Measurements from ENCODE around the gene CHD1L. TPM values are rescaled to one million over a fixed set of nuclear protein-coding genes. Genes with fewer than 3 reads are reported as not detected.

Gene CHD1L
- total and polyA plus RNA-seq, 2 of the 4 experiments (the other 2 are of a cell fraction), result 31.2 to 47.5 TPM

GRCh38 chr1:147246910-147247655 lies 4.6 kb downstream of the CHD1L start:
- dilution Hi-C loops (cut with HindIII; ENCODE audit: low sequenced_read_pairs, unreplicated experiment), result no loop called here
- no peak overlapping the region for H3K27ac ChIP-seq (ENCODE audit: insufficient read depth, low read length)
- ATAC-seq (ENCODE audit: low read depth) (no peak), DNase-seq (no peak)
- 100% methylated on average over 1 of the region's 2 CpGs; no CpG with 5 or more reads in 1 of the 2 experiments for WGBS, 2 experiments (ENCODE audit: extremely low coverage in 2 of 2, insufficient read length in 1 of 2)
- intact Hi-C loops (cut with micrococcal nuclease), result no loop called here
- no peak overlapping the region for H2BK120ac ChIP-seq (ENCODE audit: low read depth, low read length)
- in situ Hi-C loops (cut with MboI; ENCODE audit: low sequenced_read_pairs), result loop anchor here (5.0 kb wide), 1 partner anchor 75 kb away; the partner anchor contains the start of gene PRKAB2
- no peak overlapping the region for H4K91ac ChIP-seq (ENCODE audit: insufficient read depth, low read depth, low read length)
- H2BK15ac ChIP-seq (ENCODE audit: low read depth, low read length), result no peak overlapping the region
- no peak overlapping the region for H2AK9ac ChIP-seq (replicated peaks; ENCODE audit: low read depth, low read length, poor library complexity)
- no peak overlapping the region for H3K4ac ChIP-seq (ENCODE audit: low read depth, low read length)
- H4K20me1 ChIP-seq (ENCODE audit: insufficient read depth, low read length), result peaks cover 41% of the 10 kb centered on the region
- no peak overlapping the region for H4K5ac ChIP-seq (ENCODE audit: low read depth, low read length)
- H3K79me1 ChIP-seq (ENCODE audit: low read depth in 1 of 2, low read length in 2 of 2), result peaks cover 12 to 44% of the 10 kb centered on the region in 2 experiments
- H3K9ac ChIP-seq (ENCODE audit: low read depth, low read length), result no peak overlapping the region
- H3K14ac ChIP-seq (replicated peaks; ENCODE audit: low read depth, low read length), result 0 out of 2 replicates have a peak overlapping the region, but pooled peaks have one; percentile 39
- no peak overlapping the region for H2AFZ ChIP-seq (replicated peaks; ENCODE audit: low read length, poor library complexity)
- ChIA-PET CTCF (no interaction called here), POLR2A (ENCODE audit: unreplicated experiment) (no interaction called here)
- no peak overlapping the region for H4K8ac ChIP-seq (ENCODE audit: low read depth in 2 of 2, low read length in 2 of 2)
- peaks cover 11% of the 10 kb centered on the region for H3K9me1 ChIP-seq (ENCODE audit: insufficient read depth, low read length)
- H3K4me2 ChIP-seq (ENCODE audit: low read depth, low read length), result no peak overlapping the region
- no peaks in the 10 kb centered on the region for H3K36me3 ChIP-seq (ENCODE audit: control insufficient read depth, insufficient read depth, low read length)
- no TSS peak for BruUV-seq (replicated peaks)
- H2BK20ac ChIP-seq (ENCODE audit: low read depth, low read length), result no peak overlapping the region
- no peak overlapping the region for H3K18ac ChIP-seq (ENCODE audit: low read depth, low read length)
- H3K4me1 ChIP-seq (ENCODE audit: control insufficient read depth, insufficient read depth, low read length), result peaks cover 7% of the 10 kb centered on the region
- H3K27me3 ChIP-seq (ENCODE audit: control insufficient read depth, insufficient read depth, low read length), result no peaks in the 10 kb centered on the region
- no peak overlapping the region for H2BK5ac ChIP-seq (ENCODE audit: low read depth, low read length, poor library complexity, severe bottlenecking)
- no peak for TF ChIP-seq RAD21 (IDR thresholded peaks at IDR 0.05; ENCODE audit: low read length)
- no peak for TF ChIP-seq CEBPB (IDR thresholded peaks at IDR 0.05; ENCODE audit: low read depth, low read length)
- no peak for TF ChIP-seq ELK1 (IDR thresholded peaks at IDR 0.05; ENCODE audit: borderline replicate concordance, low read depth, low read length)
- no peak for TF ChIP-seq MAFK (IDR thresholded peaks at IDR 0.05; ENCODE audit: low read depth, low read length)
- H3K23ac ChIP-seq (ENCODE audit: low read depth, low read length), result 0 out of 2 replicates have a peak overlapping the region, but pooled peaks have one; percentile 56
- no peak overlapping the region for H3K56ac ChIP-seq (ENCODE audit: extremely low read depth, insufficient read depth, low read length)
- H2AK5ac ChIP-seq (ENCODE audit: low read depth, low read length), result 0 out of 2 replicates have a peak overlapping the region, but pooled peaks have one; percentile 48
- H3K4me3 ChIP-seq (ENCODE audit: insufficient read depth, low read depth, low read length), result no peak overlapping the region
- H3K9me3 ChIP-seq (ENCODE audit: control insufficient read depth, insufficient read depth, low read length), result no peaks in the 10 kb centered on the region

All from IMR-90 (cell line).